ENCODE measurements around the gene TEKT5.
"Not testable (repeated sequence)": the region's sequence is repeated elsewhere in the genome, so short reads cannot be mapped to it uniquely, and the experiment has no call there.

The TEKT5 gene

DNA sequence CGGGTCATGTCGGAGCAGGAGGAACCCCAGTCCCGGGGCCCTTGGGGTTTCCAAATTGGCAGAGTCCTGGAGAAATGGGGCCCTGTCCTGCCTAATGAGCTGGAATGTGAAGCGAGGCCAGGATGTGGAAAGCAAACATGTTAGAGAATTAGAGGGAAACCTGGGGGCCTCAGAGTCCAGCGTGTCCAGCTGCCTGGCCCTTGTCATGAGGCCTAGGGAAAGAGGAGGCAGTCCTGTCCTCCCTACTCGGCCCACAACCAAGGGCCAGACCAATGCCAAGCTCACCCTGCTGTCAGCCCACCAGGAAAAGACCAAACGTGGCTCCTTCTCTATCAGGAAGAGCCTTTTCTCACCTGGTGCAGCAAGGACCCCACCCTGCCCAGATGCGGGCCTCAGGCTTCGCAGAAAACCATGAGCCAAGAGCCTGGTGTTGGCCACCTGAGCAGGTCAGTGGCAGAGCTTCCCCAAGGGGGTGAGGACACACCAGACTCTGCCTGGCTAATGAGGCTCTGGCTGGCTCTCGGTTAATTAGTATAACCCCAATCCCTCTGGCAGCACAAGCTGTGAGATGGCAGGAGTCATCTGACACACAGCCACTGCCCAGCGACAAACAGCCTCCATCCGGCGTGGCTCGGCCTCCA lies 10.1 kb downstream of the TEKT5 start:
- DNase-seq (ENCODE audit: low read depth): no peak

DNA sequence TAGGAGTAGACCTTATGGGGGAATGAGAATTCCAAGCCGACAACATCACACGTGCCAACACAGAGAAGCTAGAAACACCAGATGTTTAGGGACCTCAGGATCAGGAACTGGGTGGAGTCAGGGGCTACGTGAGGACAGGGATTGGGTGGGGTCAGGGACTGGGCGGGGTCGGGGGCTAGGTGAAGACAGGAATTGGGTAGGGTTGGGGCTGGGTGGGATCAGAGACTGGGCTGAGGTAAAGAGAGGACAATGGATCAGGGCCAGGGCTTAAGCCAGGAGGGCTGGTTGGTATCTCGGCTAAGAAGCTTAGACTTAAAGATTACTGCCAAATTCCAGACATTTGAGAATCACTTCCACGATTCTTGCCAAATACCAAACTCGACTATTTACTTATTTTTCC lies 11.6 kb downstream of the TEKT5 start:
- DNase-seq (ENCODE audit: low read depth): no peak

DNA sequence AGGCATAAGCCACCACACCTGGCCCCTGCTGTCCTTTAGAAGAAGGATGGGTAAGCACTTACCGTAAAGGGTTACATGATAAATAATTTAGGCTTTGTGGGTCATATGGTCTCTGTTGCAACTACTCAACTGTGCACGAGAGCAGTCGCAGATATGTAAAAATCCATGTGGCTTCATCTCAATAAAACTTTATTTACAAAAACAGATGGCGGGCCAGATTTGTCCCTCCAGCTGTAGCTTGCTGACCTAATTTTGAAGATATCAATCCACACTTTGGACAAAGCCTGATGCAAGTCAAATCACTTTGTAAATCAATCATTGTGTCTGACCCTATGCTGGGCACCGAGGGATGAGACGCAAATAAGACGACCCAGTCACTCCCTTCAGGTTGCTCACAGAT lies 12.1 kb downstream of the TEKT5 start:
- DNase-seq (ENCODE audit: low read depth): no peak

DNA sequence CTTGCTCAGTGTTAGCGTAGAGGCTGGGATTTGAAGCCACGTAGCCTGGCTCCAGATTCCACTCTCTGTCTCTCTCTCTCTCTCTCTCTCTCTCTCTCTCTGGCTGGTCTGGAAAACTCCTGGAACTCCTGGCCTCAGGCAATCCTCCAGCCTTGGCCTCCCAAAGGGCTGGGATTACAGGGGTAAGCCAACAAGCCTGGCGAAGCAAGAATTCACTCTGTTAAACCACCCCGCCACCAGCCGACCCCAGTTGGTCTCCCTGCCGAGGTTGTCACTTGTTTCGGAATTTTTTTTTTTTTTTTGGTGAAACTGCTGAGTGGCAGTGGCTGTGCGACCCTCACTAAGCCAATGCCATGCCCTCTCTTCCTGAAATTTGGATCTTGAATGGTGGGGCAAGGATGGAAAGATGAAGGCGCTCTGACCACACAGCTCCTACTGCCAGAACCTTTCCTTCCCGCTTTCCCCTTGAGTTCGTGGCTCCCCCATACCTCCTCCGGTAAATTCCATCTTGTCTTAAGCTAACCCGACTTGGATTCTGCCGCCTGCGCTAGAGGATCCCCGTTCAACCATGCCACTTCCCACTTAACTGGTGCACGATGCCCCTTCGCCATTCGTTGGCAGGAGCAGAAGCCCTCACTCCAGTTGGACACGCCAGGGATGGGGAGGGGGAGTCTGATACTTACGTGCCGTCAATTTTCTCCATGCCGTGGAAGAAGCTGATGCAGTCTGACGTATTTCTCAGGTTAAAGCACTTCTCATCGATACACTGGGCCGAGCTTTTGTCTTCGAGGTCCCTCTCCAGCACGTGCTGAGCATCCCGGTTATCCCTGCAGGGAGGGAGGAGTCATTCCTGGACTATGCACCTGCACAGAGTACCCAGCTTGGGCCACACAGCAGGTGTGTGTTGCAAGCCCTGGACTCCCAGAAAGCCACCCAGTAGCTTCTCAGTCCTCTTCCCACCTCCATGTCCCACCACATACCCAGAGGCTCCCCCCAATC lies 13.1 kb downstream of the TEKT5 start:
- no peak for DNase-seq (ENCODE audit: low read depth)

DNA sequence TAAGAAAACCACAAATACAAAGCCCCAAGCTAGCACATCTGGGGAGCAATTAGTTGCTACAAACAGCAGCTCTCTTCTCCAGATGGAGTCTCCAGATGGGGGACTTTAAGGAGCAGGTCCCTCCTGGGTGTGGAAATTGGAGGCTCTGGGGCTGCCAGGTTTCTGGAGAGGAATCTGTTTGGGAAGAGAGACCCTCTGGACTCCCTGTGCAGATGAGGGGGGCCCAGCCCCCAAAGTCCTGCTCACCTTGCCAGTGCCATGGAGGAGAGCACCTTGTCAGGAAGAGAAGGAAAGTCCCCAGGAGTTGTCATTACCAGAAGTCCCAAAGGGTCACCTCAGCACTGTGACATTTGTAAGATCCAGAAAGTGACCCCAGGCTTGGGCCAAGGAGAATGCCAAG lies 14.8 kb downstream of the TEKT5 start:
- no peak for DNase-seq (ENCODE audit: low read depth)

DNA sequence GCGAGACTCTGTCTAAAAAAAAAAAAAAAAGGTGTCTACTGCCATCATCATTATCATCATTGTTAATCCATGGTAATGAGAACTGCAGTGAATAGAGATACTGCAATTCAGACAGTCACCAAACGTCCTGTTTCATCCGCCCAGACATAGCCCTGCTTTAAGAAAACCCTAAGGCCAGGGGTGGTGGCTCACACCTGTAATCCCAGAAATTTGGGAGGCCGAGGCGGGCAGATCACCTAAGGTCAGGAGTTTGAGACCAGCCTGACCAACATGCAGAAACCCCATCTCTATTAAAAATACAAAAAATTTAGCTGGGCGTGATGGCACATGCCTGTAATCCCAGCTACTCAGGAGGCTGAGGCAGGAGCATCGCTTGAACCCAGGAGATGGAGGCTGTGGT lies 15.3 kb downstream of the TEKT5 start:
- DNase-seq (ENCODE audit: low read depth): not testable (repeated sequence)

DNA sequence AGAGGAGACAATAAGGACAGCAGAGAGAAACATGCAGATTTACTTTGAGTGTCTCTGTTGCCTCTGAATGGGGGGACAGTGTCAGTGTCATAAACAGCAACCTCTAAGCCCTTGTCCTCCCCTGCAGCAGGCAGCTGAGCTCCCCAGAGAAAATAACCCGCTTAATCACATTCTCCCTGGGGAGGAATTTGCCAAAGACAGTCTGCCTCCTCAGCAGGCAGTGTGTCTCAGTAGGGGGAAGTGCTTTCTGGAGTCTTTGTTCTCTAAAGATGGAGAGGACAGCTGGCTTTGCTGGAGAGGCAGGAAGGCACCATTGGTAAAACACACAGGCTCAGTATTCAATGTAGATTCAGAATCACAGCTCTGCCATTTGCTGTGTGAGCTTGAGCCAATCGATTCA lies 16.1 kb downstream of the TEKT5 start:
- DNase-seq (ENCODE audit: low read depth): no peak

DNA sequence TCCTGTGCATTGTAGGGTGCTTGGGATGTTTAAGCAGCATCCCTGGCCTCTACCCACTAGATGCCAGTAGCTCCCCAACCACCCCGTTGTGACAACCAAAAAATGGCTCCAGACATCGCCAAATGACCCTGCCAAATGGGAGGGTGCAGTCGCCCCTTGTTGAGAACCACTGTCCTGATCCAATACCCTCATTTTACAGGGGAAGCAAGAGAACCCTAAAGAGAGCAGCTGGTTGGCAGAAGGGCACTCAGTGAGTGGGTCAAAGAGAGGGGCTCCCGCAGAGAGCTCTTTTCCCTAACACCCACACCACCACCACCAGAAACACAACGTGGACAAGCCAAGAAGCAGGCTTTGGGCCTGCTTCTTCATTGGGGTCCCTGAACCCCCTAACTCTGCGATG lies 18.4 kb downstream of the TEKT5 start:
- DNase-seq (ENCODE audit: low read depth): no peak

DNA sequence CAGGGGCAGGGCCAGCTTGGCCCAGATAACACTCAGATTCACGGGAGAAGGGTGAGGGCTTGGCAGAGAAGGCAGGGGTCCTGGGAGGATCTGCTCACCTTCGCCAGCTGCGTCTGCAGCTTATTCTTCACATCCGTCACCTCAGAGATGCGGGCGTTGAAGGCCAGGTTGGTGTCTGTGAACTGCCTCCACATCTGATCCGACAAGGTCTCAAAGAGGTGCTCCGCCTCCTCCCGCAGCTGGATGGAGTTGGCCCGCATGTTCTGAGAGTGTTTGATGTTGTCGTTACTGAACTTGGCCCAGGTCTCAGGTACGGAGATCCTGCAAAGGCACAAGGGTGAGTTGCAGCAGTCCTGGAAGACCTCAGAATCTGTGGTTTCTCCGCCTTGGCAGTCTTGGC lies 18.9 kb downstream of the TEKT5 start:
- no peak for DNase-seq (ENCODE audit: low read depth)

DNA sequence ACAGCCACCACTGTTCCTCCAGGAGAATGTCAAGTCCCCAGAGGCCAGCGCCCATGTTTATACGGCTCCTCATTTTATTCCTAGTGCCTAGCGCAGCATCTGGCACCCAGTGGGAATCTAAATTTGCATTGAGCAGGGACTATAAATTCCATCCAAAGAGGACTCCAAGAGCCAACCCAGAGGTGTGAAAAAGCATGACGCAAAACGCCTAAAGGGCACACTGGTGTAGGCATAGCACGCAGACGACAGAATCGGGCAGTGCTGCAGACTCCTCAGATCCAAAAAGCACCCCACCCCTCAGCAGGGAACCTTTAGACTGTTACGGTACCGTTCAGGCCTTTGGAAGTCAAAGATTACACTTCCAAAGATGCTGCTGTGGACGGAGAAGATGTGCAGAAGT lies 19.5 kb downstream of the TEKT5 start:
- DNase-seq (ENCODE audit: low read depth): no peak

DNA sequence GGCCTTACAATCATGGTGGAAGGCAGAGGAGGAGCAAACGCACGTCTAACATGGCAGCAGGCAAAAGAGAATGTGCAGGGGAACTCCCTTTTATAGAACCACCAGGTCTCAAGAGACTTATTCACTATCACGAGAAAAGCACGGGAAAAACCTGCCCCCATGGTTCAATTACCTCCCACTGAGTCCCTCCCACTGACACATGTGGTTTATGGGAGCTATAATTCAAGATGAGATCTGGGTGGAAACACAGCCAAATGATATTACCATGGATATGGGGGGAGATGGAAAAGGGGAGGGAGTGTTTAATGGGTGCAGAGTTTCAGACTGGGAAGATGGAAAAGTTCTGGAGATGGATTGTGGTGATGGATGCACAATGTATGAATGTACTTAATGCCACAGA lies 23.0 kb downstream of the TEKT5 start:
- DNase-seq (ENCODE audit: low read depth): no peak

DNA sequence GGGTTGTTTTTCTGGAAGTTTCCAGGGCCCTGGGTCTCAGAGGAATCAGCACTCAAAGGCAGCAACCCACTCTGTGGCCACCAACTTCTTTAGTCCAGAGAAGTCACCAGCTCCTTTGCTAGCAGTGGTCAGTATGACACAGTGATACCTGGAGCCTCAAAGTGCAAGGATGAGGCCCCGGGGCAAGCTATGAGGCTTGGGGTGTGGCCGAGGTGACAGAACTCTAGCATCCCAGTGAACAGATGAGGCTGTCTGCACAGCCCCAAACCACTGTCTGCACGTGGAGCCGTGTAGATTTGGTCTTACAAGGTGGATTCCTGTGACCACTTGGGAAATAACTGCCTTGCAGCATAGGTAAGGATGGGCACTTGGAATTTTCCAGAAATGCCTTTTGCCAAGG lies 24.9 kb downstream of the TEKT5 start:
- DNase-seq (ENCODE audit: low read depth): no peak

DNA sequence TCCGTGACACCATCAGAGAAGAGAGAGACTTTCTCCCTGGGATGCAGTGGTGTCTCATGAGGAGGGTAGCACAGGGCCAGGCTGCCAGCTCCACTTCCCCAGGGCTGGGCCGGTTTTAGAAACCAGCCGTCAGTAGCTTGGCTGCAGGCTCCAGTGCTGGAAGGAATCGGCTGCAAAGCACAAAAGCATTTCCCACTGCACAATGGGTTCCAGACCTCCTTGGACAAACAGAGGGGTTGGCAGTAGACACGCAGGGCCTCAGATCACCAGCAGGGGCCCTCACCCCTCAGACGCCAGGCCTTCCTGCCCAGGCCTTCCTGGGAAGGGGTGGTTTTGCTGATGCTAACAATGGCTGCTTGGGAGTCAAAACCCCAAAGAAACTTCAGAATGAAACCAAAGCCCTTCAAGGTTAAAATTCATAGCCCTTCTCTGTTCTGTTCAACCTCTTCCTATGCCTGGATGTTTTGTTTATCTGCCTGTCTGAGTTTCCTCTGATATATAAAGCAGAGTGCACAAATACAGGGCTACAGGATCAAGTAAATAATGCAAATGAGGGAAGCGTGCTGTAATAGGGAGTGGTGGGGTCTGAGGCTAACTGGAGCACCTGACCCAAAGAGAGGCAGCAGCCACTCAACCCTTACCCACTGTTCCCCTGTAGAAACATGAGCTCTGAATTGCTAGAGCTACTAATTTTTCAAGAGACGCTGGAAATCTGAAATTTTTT lies 26.2 kb downstream of the TEKT5 start:
- no peak for DNase-seq (ENCODE audit: low read depth)

DNA sequence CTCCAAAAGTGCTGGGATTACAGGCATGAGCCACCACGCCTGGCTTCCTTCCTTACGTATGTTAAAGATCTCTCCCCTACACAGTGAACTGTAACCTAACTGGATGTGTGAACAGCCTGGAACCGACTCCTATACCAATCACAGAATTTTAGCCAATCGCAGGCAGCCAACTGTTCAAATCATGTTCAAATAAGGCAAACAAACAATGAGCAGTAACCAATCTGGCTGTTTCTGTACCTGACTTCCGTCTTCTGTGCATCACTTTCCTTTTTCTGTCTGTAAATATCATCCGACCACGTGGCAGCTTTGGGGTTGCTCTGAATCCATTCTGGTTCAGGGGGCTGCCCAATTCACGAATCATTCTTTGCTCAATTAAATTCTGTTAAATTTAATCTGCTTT lies 27.5 kb downstream of the TEKT5 start:
- DNase-seq (ENCODE audit: low read depth): no peak

DNA sequence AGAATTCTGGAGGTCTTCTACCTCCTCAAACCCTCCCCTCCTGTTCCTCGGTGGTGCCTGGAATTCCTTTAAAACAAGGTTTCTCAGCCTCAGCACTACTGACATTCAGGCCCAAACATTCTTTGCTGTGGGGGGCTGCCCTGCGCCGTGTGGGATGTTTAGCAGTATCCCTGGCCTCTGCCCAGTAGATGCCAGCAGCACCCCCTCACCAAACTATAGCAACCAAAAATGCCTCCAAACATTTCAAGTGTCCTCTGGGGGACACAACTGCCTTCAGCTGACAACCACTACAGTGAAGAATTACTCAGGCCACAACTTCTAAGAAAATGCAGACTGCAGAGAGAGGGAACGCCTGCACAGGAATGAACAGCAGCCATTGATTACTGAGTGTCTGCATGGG lies 28.4 kb downstream of the TEKT5 start:
- DNase-seq (ENCODE audit: low read depth): no peak

DNA sequence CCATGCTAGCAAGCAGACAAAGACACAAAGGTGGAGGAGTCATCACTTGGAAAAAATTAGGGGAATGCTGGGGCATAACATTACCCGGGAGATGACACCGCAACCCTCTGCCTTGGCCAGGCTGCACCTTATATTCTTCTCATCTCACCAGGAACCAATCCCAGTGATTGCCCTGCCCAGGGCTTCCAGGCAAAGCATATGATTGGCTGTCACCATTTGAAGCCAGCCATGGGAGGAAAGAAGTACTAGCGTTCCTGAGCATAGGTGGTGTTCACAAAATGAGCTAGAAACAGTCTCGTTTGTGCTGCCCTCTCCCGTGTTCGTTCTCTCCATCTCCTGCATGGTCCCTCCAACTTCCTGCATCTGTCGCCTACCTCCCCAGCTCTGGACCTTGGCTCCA lies 29.6 kb downstream of the TEKT5 start:
- DNase-seq (ENCODE audit: low read depth): no peak

DNA sequence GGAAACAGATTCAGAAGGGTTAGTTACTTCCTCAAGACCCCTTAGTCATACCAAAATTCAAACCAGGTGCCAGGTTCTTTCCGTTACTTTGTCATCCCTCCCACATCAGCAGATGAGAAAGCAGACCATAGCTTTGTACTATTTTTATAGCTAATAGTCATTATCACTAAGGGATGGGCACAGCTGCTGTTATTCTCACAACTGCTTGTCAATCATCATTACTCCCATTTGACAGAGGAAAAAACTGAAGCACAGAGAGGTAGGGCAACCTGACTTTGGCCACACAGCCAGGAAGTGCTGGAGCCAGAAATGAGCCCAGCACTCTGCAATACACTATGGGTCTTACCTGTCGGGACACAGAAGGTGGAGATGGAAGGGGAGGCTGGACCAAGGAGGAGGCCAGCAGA lies 30.0 kb downstream of the TEKT5 start:
- no peak for DNase-seq (ENCODE audit: low read depth)

DNA sequence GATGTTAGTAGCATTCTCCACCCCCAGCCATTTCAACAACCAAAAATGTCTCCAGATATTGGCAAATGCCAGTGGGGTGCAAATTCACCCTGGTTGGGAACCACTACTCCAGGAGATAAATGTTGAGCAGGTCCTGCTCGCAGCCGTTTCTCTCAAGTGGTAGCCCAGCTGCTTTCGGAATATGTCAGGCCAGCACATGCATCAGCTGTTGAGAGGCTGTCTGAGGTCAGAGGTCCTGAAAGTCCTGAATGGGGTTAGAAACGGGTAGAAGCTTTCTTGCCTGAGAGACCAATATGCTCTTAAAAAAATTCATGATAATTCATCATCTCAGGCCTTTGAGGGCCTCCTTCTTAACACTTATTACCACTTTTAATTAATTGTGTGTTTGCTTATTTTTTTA lies 31.0 kb downstream of the TEKT5 start:
- no peak for DNase-seq (ENCODE audit: low read depth)

DNA sequence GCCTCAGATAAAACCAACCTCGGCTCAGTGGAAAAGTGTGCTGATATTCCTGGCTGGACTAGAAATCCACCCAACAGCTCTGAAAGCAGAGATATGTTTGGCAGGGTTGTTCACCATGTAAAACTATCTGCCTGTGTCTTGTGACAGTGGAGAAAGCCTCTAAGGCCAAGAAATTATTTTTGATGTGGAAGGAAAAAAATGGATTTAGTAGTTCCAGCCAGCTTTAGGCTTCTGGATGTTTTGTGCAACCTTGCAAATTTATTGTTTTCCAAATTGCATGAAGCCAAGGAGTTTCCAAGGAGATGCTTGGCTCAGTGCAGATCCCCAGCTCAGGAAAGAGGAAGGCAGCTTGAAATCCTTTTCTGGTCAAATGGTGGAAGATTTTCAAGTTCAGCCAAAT lies 31.6 kb downstream of the TEKT5 start:
- DNase-seq (ENCODE audit: low read depth): no peak

DNA sequence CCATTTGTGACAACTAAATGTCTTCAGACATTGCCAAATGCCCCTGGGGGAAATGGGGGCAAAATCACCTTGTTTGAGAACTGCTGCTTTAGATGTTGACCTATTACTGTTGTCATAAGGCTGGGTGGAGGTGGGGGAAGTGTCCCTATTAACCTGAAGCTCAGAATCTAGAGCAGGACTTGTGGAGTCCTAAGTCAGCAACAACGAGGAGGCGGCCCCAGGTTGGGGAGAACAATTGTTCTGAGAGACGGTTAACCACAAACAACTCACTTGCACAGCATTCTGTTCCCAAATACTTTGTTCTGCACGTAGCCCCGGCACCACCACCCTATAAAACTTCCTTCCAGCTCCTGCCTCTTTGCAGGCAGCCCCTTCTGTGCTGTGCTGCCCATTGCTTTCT lies 32.5 kb downstream of the TEKT5 start:
- DNase-seq (ENCODE audit: low read depth): no peak

DNA sequence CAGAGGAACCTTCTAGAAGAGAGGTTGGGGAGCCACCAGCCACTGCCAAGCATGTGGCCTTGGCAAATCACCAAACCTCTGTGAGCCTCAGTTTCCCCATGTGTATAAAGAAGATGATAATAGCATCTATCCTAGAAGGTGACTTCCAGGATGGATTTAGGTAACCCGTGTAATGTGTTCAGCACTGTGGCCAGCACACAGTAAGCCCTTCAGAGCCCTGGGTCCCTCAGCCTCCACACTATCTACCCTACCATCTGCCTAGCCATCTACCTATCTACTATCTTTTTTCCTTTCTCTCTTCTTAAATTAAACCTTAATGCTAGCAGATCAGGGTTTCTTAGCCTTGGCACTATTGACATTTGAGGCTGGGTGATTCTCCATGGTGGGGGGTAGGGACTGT lies 33.0 kb downstream of the TEKT5 start:
- no peak for DNase-seq (ENCODE audit: low read depth)

DNA sequence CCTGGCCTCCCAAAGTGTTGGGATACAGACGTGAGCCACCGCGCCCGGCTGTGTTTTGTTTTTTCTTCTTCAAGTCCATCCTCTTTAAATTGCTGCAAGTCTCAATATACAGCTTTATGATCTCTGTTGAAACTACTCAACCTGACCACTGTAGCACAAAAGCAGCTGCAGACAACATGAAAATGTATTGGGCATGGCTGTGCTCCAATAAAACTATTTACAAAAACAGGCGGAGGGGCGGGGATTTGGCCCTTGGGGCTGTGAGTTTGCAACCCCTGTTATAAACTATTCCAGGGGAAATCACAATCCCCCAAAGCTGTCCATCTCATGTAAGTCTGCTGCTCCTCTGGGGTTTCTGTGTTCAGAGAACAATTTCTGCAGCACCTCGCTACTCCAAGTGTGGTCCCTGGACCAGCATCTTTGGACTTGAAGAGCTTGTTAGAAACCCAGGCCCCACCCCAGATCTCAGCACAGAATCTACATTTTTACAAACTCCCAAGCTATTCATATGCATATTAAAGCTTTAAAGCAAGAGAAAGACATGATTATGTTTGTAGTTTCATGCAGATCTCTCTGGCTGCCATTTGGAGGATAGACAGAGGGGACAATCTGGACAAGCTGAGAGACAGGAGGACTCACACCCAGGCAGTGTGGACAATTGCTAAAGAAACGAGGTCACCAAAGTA lies 33.6 kb downstream of the TEKT5 start:
- no peak for DNase-seq (ENCODE audit: low read depth)
